Body of pancreas (tissue), 4 donors: ENCODE data around the gene TMEM30B.

Experiments used
- POLR2A ChIP-seq, 3 donors: fragments of 450-650 bp; IDR thresholded peaks; one replicate each; pipeline ENCODE4 v1.6.1; 2016; ENCODE audit warnings: antibody characterized with exemption in 3 of 3, mild to moderate bottlenecking in 2 of 3
- TF ChIP-seq, protein P1 (sequence below), 7 experiments: fragments of 450-650 bp in 4 of 7; fragments of 200-600 bp in 3 of 7; sonication (generic) in 3 of 7; IDR thresholded peaks; one replicate each; pipeline ENCODE4 v1.5.1; 2016 to 2019; ENCODE audit warnings: antibody characterized with exemption in 7 of 7

- TF ChIP-seq POLR2A (IDR thresholded peaks at IDR 0.05): no peak
- TF ChIP-seq, protein P1, sequence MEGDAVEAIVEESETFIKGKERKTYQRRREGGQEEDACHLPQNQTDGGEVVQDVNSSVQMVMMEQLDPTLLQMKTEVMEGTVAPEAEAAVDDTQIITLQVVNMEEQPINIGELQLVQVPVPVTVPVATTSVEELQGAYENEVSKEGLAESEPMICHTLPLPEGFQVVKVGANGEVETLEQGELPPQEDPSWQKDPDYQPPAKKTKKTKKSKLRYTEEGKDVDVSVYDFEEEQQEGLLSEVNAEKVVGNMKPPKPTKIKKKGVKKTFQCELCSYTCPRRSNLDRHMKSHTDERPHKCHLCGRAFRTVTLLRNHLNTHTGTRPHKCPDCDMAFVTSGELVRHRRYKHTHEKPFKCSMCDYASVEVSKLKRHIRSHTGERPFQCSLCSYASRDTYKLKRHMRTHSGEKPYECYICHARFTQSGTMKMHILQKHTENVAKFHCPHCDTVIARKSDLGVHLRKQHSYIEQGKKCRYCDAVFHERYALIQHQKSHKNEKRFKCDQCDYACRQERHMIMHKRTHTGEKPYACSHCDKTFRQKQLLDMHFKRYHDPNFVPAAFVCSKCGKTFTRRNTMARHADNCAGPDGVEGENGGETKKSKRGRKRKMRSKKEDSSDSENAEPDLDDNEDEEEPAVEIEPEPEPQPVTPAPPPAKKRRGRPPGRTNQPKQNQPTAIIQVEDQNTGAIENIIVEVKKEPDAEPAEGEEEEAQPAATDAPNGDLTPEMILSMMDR (IDR thresholded peaks at IDR 0.05): no peak
Measured at GRCh38 chr14:61260939-61261776, 20.0 kb downstream of the TMEM30B start.
